ENCODE measurements around the gene SETD1B. TPM values are rescaled to one million over a fixed set of nuclear protein-coding genes. Genes with fewer than 3 reads are reported as not detected.
A peak's percentile ranks its signal among the peaks of the same experiment; 100 is the strongest.

Gene SETD1B
- total and polyA plus RNA-seq, 2 of the 4 experiments (the other 2 are of a cell fraction), result 0.90 to 5.1 TPM

GRCh38 chr12:121793440-121793837 is 10.4 kb upstream of the SETD1B start, which contains the start of gene RHOF (continued):
- TF ChIP-seq USF2 (IDR thresholded peaks at IDR 0.05; ENCODE audit: low read depth, low read length), result no peak
- no peak for TF ChIP-seq CEBPB (IDR thresholded peaks at IDR 0.05; ENCODE audit: low read depth, low read length)

- 0 out of 2 replicates have a peak overlapping the region, but pooled peaks have one; percentile 55 for H2BK120ac ChIP-seq (ENCODE audit: low read depth, low read length)
- H2AK5ac ChIP-seq (ENCODE audit: low read depth, low read length), result peak overlapping the region; percentile 69
- dilution Hi-C loops (cut with HindIII; ENCODE audit: low sequenced_read_pairs, unreplicated experiment), result no loop called here
- peak overlapping the region; percentile 48 for H3K4me3 ChIP-seq (ENCODE audit: insufficient read depth, low read depth, low read length)
- H3K9ac ChIP-seq (ENCODE audit: low read depth, low read length), result peak overlapping the region; percentile 31
- peak overlapping the region; percentile 54; the same call in 1 of the 2 replicates for H3K23ac ChIP-seq (ENCODE audit: low read depth, low read length)
- H3K4ac ChIP-seq (ENCODE audit: low read depth, low read length), result peak overlapping the region; percentile 76
- ATAC-seq (ENCODE audit: low read depth) (peak; percentile 76), DNase-seq (peak; percentile 89)
- H3K27ac ChIP-seq (ENCODE audit: insufficient read depth, low read length), result peak overlapping the region; percentile 28
- ChIA-PET CTCF (interaction anchor here (0.5 to 3.9 kb wide), 35 partner anchors 9 to 1367 kb away, joined by 3 to 49 read pairs (median 5); partner anchors contain the start of genes PSMD9, SETD1B and TMEM120B), POLR2A (ENCODE audit: unreplicated experiment) (interaction anchor here (0.6 to 2.0 kb wide), 4 partner anchors 9 to 290 kb away, joined by 5 to 10 read pairs (median 5); no protein-coding TSS in a partner anchor)
- 2% methylated on average over 33 of the region's 59 CpGs; no CpG with 5 or more reads in 1 of the 2 experiments for WGBS, 2 experiments (ENCODE audit: extremely low coverage in 2 of 2, insufficient read length in 1 of 2)
- no TSS peak for BruUV-seq (replicated peaks)
- H4K8ac ChIP-seq (ENCODE audit: low read depth in 2 of 2, low read length in 2 of 2), result peak overlapping the region; percentile 8 to 72; a peak in 3 of 4 replicates
- peaks cover 6 to 42% of the 10 kb centered on the region in 2 experiments; a peak in 3 of 4 replicates for H3K79me1 ChIP-seq (ENCODE audit: low read depth in 1 of 2, low read length in 2 of 2)
- peak overlapping the region; percentile 97 for H2AK9ac ChIP-seq (replicated peaks; ENCODE audit: low read depth, low read length, poor library complexity)
- H2BK15ac ChIP-seq (ENCODE audit: low read depth, low read length), result no peak overlapping the region; the same call in 2 of the 3 replicates
- H3K9me1 ChIP-seq (ENCODE audit: insufficient read depth, low read length), result peaks cover 6% of the 10 kb centered on the region; the same call in 1 of the 2 replicates
- H3K56ac ChIP-seq (ENCODE audit: extremely low read depth, insufficient read depth, low read length), result no peak overlapping the region
- H2AFZ ChIP-seq (replicated peaks; ENCODE audit: low read length, poor library complexity), result peak overlapping the region; percentile 95
- H2BK20ac ChIP-seq (ENCODE audit: low read depth, low read length), result 0 out of 2 replicates have a peak overlapping the region, but pooled peaks have one; percentile 38
- peak overlapping the region; percentile 93 for H3K4me2 ChIP-seq (ENCODE audit: low read depth, low read length)
- peak overlapping the region; percentile 39 for H2BK5ac ChIP-seq (ENCODE audit: low read depth, low read length, poor library complexity, severe bottlenecking)
- no peak overlapping the region for H3K18ac ChIP-seq (ENCODE audit: low read depth, low read length)
- intact Hi-C loops (cut with micrococcal nuclease), result loop anchor here (1.0 to 10.0 kb wide), 4 partner anchors 18 to 239 kb away; partner anchors contain the start of gene TMEM120B
- H3K36me3 ChIP-seq (ENCODE audit: control insufficient read depth, insufficient read depth, low read length), result peaks cover 9% of the 10 kb centered on the region; the same call in 1 of the 2 replicates
- H4K20me1 ChIP-seq (ENCODE audit: insufficient read depth, low read length), result peaks cover 8% of the 10 kb centered on the region; the same call in 1 of the 2 replicates
- in situ Hi-C loops (cut with MboI; ENCODE audit: low sequenced_read_pairs), result no loop called here
- H3K14ac ChIP-seq (replicated peaks; ENCODE audit: low read depth, low read length), result peak overlapping the region; percentile 61
- H3K27me3 ChIP-seq (ENCODE audit: control insufficient read depth, insufficient read depth, low read length), result no peaks in the 10 kb centered on the region
- H4K5ac ChIP-seq (ENCODE audit: low read depth, low read length), result peak overlapping the region; percentile 17; the same call in 1 of the 2 replicates
- H3K4me1 ChIP-seq (ENCODE audit: control insufficient read depth, insufficient read depth, low read length), result peaks cover 26% of the 10 kb centered on the region
- H3K9me3 ChIP-seq (ENCODE audit: control insufficient read depth, insufficient read depth, low read length), result no peaks in the 10 kb centered on the region
- H4K91ac ChIP-seq (ENCODE audit: insufficient read depth, low read depth, low read length), result 0 out of 2 replicates have a peak overlapping the region, but pooled peaks have one; percentile 7
- peak; percentile 76 for TF ChIP-seq MXI1 (IDR thresholded peaks at IDR 0.05; ENCODE audit: borderline replicate concordance, low read depth, low read length)
- peak; percentile 92 for TF ChIP-seq MAZ (IDR thresholded peaks at IDR 0.05; ENCODE audit: borderline replicate concordance, low read depth, low read length)
- TF ChIP-seq NFE2L2 (IDR thresholded peaks at IDR 0.05; ENCODE audit: low read depth, low read length), result no peak
- peak; percentile 38 for TF ChIP-seq POLR2A (IDR thresholded peaks at IDR 0.05; ENCODE audit: low read depth, low read length)
- peak; percentile 56; the same call in 1 of the 2 replicates for TF ChIP-seq BHLHE40 (IDR thresholded peaks at IDR 0.05; ENCODE audit: low read depth, low read length)
- TF ChIP-seq RCOR1 (IDR thresholded peaks at IDR 0.05; ENCODE audit: insufficient replicate concordance, low read length), result no peak
- no peak for TF ChIP-seq MAFK (IDR thresholded peaks at IDR 0.05; ENCODE audit: low read depth, low read length)
- TF ChIP-seq SMC3 (IDR thresholded peaks at IDR 0.05; ENCODE audit: low read depth, low read length), result peak; percentile 90
- peak; percentile 95 for TF ChIP-seq RAD21 (IDR thresholded peaks at IDR 0.05; ENCODE audit: low read length)
- TF ChIP-seq FOS (IDR thresholded peaks at IDR 0.05; ENCODE audit: low read depth, low read length), result 0 out of 2 replicates have a peak, but pooled peaks have one; percentile 1
- TF ChIP-seq CHD1 (IDR thresholded peaks at IDR 0.05; ENCODE audit: low read depth, low read length), result no peak
- no peak for TF ChIP-seq ELK1 (IDR thresholded peaks at IDR 0.05; ENCODE audit: borderline replicate concordance, low read depth, low read length)
Measured at GRCh38 chr12:121793838-121794533, 9.8 kb upstream of the SETD1B start.

Measured in IMR-90 (cell line).